ENCODE measurements around the gene SYT7.

Gene SYT7

GRCh38 chr11:61516191-61516590 lies 64.7 kb downstream of the SYT7 start:
- DNase-seq (ENCODE audit: low read depth): no peak

- DNase-seq (ENCODE audit: low read depth): no peak
Measured at GRCh38 chr11:61515686-61516085, 65.2 kb downstream of the SYT7 start.

- no peak for DNase-seq (ENCODE audit: low read depth)
Measured at GRCh38 chr11:61514050-61514917, 66.6 kb downstream of the SYT7 start.

- no peak for DNase-seq (ENCODE audit: low read depth)
Measured at GRCh38 chr11:61513143-61513765, 67.6 kb downstream of the SYT7 start.

- DNase-seq (ENCODE audit: low read depth): no peak
Measured at GRCh38 chr11:61512435-61512834, 68.4 kb downstream of the SYT7 start.

GRCh38 chr11:61511383-61511782 lies 69.5 kb downstream of the SYT7 start:
- no peak for DNase-seq (ENCODE audit: low read depth)

GRCh38 chr11:61510974-61511373 lies 69.9 kb downstream of the SYT7 start:
- DNase-seq (ENCODE audit: low read depth): no peak

GRCh38 chr11:61510166-61510919 lies 70.5 kb downstream of the SYT7 start:
- DNase-seq (ENCODE audit: low read depth): no peak

- peak; percentile 23 for DNase-seq (ENCODE audit: low read depth)
Measured at GRCh38 chr11:61509043-61510029, 71.5 kb downstream of the SYT7 start.

GRCh38 chr11:61507962-61508861 lies 72.7 kb downstream of the SYT7 start, which contains the start of gene LRRC10B:
LRRC10B (plus strand) TSS chr11:61508749; CDS start chr11:61508999, 250 bp downstream.
- DNase-seq (ENCODE audit: low read depth): peak; percentile 10

GRCh38 chr11:61507012-61507768 lies 73.7 kb downstream of the SYT7 start:
- no peak for DNase-seq (ENCODE audit: low read depth)

- no peak for DNase-seq (ENCODE audit: low read depth)
Measured at GRCh38 chr11:61505640-61506155, 75.2 kb downstream of the SYT7 start.

- DNase-seq (ENCODE audit: low read depth): no peak
Measured at GRCh38 chr11:61505106-61505505, 75.8 kb downstream of the SYT7 start.

- no peak for DNase-seq (ENCODE audit: low read depth)
Measured at GRCh38 chr11:61503135-61503770, 77.6 kb downstream of the SYT7 start.

- DNase-seq (ENCODE audit: low read depth): no peak
Measured at GRCh38 chr11:61502522-61502921, 78.4 kb downstream of the SYT7 start.

GRCh38 chr11:61499816-61500491 lies 80.9 kb downstream of the SYT7 start:
- no peak for DNase-seq (ENCODE audit: low read depth)

- no peak for DNase-seq (ENCODE audit: low read depth)
Measured at GRCh38 chr11:61498767-61499341, 82.0 kb downstream of the SYT7 start.

- DNase-seq (ENCODE audit: low read depth): no peak
Measured at GRCh38 chr11:61497876-61498275, 83.0 kb downstream of the SYT7 start.
